ENCODE results near the gene TULP4.

The TULP4 gene, protein sequence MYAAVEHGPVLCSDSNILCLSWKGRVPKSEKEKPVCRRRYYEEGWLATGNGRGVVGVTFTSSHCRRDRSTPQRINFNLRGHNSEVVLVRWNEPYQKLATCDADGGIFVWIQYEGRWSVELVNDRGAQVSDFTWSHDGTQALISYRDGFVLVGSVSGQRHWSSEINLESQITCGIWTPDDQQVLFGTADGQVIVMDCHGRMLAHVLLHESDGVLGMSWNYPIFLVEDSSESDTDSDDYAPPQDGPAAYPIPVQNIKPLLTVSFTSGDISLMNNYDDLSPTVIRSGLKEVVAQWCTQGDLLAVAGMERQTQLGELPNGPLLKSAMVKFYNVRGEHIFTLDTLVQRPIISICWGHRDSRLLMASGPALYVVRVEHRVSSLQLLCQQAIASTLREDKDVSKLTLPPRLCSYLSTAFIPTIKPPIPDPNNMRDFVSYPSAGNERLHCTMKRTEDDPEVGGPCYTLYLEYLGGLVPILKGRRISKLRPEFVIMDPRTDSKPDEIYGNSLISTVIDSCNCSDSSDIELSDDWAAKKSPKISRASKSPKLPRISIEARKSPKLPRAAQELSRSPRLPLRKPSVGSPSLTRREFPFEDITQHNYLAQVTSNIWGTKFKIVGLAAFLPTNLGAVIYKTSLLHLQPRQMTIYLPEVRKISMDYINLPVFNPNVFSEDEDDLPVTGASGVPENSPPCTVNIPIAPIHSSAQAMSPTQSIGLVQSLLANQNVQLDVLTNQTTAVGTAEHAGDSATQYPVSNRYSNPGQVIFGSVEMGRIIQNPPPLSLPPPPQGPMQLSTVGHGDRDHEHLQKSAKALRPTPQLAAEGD (N-terminal part only)

DNA sequence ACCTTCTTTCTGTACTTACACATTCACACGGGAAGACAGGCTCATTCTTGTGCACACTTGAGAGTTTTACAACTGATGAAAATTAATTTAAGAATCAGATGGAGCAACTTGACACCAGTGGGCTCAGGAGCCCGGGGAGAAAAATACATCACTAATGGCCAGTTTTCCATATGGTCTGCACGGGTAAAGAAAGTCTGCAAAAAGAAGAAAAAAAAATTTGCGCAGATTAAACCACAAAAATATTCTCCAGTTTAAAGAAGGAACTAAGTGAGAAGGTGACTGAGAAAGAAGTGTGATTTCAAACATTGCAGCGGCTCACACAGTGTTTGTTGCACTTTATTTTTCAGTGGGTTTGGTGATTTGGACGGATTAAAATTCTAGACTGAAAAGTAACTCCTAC, at the start of gene TULP4:
TSS of gene TULP4 (plus strand) at position 301 of the 400 bp plus-strand sequence. CDS start 1,552 bp downstream, outside the sequence.
- no peak for DNase-seq (ENCODE audit: low read depth)
- TF ChIP-seq, protein P1, sequence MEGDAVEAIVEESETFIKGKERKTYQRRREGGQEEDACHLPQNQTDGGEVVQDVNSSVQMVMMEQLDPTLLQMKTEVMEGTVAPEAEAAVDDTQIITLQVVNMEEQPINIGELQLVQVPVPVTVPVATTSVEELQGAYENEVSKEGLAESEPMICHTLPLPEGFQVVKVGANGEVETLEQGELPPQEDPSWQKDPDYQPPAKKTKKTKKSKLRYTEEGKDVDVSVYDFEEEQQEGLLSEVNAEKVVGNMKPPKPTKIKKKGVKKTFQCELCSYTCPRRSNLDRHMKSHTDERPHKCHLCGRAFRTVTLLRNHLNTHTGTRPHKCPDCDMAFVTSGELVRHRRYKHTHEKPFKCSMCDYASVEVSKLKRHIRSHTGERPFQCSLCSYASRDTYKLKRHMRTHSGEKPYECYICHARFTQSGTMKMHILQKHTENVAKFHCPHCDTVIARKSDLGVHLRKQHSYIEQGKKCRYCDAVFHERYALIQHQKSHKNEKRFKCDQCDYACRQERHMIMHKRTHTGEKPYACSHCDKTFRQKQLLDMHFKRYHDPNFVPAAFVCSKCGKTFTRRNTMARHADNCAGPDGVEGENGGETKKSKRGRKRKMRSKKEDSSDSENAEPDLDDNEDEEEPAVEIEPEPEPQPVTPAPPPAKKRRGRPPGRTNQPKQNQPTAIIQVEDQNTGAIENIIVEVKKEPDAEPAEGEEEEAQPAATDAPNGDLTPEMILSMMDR (IDR thresholded peaks at IDR 0.05; ENCODE audit: low read depth, low read length, missing control alignments): no peak
- no peak within 1 kb of the TSS for H3K4me3 ChIP-seq (ENCODE audit: low read depth, low read length)

DNA sequence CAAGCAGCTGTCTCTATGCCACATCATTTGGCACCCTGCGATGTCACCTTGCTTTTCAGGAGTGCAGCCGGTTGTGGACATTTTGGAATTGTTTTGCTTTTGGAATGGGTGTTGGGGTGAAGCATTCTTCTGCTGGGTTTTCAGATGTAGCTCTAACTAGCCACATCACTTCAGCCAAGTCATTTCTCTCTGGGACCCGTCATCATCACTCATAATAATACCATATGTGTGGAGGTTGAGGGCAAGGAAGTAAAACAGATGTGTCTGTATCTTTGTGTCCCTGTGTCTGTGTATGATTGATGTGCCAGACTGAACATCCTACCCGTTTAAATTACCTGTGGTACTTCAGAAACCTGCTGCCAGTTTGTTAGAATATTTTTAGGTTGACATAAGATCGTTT, 49.5 kb upstream of the TULP4 start:
- H3K4me3 ChIP-seq (ENCODE audit: low read depth, low read length): no peak overlapping the region
- TF ChIP-seq, protein P1 (IDR thresholded peaks at IDR 0.05; ENCODE audit: low read depth, low read length, missing control alignments): no peak
- no peak for DNase-seq (ENCODE audit: low read depth)

DNA sequence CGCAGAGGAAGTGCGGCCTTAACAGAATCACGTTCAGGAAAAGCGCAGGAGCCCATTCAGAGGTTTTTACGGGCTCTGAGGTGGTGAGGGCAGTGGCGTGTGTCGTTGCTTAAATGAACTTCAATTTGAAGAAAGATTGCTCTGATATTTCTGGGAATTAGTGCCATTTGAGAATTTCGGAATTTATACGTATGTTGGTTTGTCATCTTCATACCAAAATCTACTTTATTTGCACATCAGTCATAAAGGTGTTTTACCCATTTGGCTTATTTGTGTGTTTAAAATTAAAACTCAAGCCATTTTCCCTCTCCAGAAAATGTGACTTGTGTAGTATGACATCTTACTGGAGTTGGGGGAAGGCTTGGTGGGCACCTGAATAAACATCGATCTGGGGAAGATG, 48.1 kb upstream of the TULP4 start:
- no peak for DNase-seq (ENCODE audit: low read depth)
- H3K4me3 ChIP-seq (ENCODE audit: low read depth, low read length): no peak overlapping the region
- TF ChIP-seq, protein P1 (IDR thresholded peaks at IDR 0.05; ENCODE audit: low read depth, low read length, missing control alignments): no peak

DNA sequence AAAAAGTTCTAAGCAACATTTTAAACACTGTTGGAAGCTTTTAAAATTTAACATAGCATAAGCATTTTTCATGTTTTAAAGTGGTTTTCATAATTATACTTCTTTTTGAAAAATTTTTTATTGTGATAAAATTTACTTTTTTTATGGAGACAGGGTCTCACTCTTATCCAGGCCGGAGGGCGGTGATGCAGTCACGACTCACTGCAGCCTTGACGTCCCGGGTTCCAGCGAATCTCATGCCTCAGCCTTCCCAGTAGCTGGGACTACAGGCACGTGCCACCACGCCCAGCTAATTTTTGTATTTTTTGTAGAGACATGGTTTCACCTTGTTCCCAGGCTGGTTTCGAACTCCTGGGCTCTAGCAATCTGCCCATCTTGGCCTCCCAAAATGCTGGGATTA, 46.1 kb upstream of the TULP4 start:
- H3K4me3 ChIP-seq (ENCODE audit: low read depth, low read length): no peak overlapping the region
- TF ChIP-seq, protein P1 (IDR thresholded peaks at IDR 0.05; ENCODE audit: low read depth, low read length, missing control alignments): no peak
- DNase-seq (ENCODE audit: low read depth): no peak

DNA sequence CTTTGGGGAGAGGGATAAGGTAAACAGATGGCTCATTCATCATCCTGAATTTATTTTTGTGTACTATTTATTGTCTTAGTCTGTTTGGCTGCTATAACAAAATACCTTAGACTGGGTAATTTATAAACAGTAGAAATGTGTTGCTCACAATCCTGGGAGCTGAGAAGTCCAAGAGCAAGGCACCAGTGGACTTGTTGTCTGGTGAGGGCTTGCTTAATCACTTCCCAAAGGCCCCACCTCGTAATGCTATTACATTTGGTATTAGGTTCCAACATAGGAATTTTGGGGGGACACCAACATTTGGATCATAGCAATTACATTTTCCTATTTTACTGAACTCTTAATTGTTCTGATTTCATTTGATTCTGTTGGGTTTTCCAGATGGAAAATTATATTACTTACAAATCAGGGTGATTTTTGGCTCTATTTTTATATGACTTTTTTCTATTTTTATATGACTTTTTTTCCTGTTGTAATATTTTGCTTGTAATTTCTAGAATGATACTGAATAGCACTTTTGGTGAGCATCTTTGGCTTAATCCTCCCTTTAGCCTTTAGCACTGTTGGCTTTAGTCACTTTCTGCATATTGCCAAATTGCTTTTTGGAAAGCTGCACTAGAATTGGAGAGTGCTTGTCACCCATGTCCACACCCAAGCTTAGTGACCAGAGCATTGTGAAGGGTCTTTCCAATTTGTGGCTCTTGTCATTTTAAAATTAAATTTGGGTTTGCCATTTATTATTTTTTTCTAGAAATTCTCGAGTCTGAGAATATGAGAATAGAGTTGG, 43.7 kb upstream of the TULP4 start:
- TF ChIP-seq, protein P1 (IDR thresholded peaks at IDR 0.05; ENCODE audit: low read depth, low read length, missing control alignments): no peak
- H3K4me3 ChIP-seq (ENCODE audit: low read depth, low read length): no peak overlapping the region
- no peak for DNase-seq (ENCODE audit: low read depth)

DNA sequence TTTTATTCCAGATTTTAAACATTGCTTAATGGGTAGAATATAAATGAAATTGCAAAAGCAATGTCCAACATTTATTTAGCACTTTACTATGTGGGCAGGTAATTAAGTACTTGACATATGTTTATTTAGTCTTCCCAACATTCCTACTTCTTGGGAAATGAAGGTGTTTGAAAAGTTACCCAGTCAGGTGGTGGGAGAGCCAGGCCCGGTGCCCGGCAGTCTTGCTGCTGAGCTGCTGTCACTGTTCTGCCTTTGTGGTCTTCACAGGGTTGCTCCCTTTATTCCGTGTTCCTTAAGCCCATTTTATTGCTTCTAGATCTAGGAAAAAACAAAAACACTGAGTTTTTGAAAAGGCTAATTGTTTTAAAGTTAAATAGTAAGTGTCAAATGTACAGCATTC, 42.6 kb upstream of the TULP4 start:
- TF ChIP-seq, protein P1 (IDR thresholded peaks at IDR 0.05; ENCODE audit: low read depth, low read length, missing control alignments): no peak
- H3K4me3 ChIP-seq (ENCODE audit: low read depth, low read length): no peak overlapping the region
- no peak for DNase-seq (ENCODE audit: low read depth)
